Fibroblast of skin of right biceps (primary cell): ENCODE measurements around the gene SEPHS2.
A peak's percentile ranks its signal among the peaks of the same experiment; 100 is the strongest.
"Not testable (repeated sequence)": the region's sequence is repeated elsewhere in the genome, so short reads cannot be mapped to it uniquely, and the experiment has no call there.

ENCODE experiments used
- DNase-seq: peaks from one replicate; pipeline ENCODE4 v3.0.0-alpha.2; 2013

The SEPHS2 gene, protein sequence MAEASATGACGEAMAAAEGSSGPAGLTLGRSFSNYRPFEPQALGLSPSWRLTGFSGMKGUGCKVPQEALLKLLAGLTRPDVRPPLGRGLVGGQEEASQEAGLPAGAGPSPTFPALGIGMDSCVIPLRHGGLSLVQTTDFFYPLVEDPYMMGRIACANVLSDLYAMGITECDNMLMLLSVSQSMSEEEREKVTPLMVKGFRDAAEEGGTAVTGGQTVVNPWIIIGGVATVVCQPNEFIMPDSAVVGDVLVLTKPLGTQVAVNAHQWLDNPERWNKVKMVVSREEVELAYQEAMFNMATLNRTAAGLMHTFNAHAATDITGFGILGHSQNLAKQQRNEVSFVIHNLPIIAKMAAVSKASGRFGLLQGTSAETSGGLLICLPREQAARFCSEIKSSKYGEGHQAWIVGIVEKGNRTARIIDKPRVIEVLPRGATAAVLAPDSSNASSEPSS

DNA sequence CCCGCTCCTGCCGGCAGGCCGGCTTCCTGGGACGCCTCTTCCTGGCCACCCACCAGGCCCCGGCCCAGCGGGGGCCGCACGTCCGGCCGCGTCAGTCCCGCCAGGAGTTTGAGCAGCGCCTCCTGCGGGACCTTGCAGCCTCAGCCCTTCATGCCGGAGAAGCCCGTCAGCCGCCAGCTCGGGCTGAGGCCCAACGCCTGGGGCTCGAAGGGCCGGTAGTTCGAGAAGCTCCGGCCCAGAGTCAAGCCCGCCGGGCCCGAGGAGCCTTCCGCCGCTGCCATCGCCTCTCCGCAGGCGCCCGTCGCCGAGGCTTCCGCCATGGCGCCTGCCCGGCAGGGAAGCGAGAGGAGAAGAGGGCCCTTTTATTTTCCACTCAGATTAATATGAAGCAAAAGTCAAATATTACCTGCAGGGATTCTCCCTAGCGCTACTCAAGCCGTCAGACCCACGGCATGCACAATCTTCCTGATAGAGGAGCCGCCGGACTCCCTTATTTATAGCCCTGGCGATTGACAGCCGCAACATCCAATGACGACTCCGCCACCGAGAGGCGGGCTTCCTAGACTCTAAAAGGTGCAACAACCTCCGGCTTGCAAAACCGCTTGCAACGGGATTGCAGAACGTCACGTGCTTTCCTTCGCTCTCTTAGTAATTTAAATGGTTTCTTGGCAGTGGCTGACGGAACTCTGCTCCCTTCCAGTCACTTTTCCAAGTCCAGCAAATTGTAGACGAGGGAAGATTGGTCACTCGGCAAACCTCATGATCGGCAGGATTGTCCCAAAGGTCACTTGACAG, at the start of gene SEPHS2:
Gene SEPHS2, minus strand, starts transcription at position 467 of the 795 bp plus-strand sequence. Its CDS starts 147 bp downstream, at position 320.
- peak; percentile 99 for DNase-seq

- no peak for DNase-seq
Measured at GRCh38 chr16:30494709-30495108, 49.0 kb upstream of the SEPHS2 start.

GRCh38 chr16:30493941-30494488, 48.3 kb upstream of the SEPHS2 start:
- no peak for DNase-seq

DNA sequence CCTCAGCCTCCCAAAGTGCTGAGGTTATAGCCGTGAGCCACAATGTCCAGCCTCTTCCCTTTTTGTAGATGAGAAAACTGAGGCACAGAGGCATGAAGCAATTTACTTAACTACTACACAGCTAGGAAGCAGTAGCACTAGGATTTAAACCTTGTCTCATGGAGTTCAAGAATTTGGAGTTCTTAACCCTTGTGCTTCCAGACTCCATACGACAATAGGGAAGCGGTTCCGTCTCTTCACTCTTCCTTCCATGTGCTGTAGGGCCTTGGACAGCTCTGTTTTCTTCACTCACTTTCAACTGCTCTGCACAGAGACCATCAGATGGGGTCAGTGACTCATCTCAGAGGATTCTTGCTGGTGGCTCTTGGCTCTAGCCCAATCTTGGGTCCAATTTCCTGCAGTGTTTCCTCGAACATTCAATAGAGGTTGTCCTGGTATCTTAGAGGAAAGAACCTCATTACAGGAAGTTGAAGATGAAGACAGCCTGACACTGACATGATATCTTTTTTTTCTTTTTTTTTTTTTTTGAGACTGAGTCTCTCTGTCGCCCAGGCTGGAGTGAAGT, 46.2 kb upstream of the SEPHS2 start:
- DNase-seq = peak; percentile 90

GRCh38 chr16:30491229-30491628, 45.6 kb upstream of the SEPHS2 start:
- no peak for DNase-seq

DNA sequence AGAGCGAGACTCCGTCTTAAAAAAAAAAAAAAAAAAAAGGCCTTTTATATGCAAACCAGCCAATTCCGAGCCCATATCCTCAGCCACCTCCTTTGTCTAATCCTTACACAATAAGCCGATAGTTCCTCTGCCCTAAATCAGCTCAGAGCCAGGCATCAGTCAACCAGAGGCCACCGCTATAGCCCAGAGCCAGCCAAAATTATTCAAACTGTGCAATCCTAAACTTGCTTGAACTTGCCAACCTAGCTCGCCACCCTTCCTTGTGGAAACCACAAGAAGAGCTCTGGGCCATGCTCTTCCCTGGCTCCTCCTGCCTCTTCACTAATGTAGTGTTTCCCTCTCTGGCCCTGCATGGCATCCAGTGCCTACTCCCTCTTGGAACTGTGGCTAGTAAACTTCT, 44.5 kb upstream of the SEPHS2 start:
- no peak for DNase-seq

- no peak for DNase-seq
Measured at GRCh38 chr16:30488764-30489605, 43.3 kb upstream of the SEPHS2 start.

GRCh38 chr16:30485818-30486436, 40.3 kb upstream of the SEPHS2 start:
- peak; percentile 16 for DNase-seq

- no peak for DNase-seq
Measured at GRCh38 chr16:30484887-30485286, 39.2 kb upstream of the SEPHS2 start.

- no peak for DNase-seq
Measured at GRCh38 chr16:30482366-30482765, 36.7 kb upstream of the SEPHS2 start.

- DNase-seq = no peak
Measured at GRCh38 chr16:30481381-30481780, 35.7 kb upstream of the SEPHS2 start.

GRCh38 chr16:30478766-30479478, 33.2 kb upstream of the SEPHS2 start:
- no peak for DNase-seq

DNA sequence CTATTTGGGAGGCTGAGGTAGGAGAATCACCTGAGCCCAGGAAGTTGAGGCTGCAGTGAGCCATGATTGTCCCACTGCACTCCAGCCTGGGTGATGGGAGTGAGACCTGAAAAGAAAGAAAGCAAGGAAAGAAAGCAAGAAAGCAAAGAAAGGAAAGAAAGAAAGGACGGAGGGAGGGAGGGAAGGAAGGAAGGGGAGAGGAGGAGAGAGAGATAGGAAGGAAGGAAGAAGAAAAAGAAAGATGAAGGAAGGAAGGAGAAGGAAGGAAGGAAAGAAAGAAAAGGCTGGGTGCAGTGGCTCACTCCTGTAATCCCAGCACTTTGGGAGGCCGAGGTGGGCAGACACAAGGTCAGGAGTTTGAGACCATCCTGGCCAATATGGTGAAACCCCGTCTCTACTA, 32.1 kb upstream of the SEPHS2 start:
- not testable (repeated sequence) for DNase-seq

- DNase-seq = no peak
Measured at GRCh38 chr16:30476991-30477390, 31.3 kb upstream of the SEPHS2 start.

DNA sequence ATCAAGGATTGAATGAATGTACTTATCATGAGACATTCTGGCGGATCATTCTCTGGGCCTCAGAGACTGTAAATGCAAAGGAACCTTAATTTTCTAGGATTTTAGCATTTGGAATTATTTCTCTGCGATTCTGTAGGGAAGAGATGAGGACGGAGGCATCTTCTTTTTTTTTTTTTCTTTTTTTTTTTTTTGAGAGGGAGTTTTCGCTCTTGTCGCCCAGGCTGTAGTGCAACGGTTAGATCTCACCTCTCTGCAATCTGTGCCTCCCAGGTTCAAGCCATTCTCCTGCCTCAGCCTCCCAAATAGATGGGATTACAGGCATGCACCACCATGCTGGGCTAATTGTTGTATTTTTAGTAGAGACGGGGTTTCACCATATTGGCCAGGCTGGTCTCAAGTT, 29.0 kb upstream of the SEPHS2 start:
- no peak for DNase-seq

DNA sequence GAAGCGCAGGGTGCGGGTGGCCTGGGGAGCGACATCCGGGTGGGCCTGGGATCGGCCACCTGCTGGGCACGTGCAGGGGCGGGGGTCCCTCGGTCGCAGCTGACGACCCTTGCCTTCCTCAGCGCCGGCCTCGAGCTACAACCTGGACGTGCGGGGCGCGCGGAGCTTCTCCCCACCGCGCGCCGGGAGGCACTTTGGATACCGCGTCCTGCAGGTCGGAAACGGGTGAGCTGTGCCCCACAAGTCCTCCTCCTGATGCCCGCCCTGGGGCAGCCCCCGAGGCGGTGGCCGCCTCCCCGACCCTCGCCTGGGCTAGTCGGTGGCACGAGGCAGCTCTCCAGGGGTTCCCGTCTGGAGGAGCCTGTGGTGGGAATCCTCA, 28.4 kb upstream of the SEPHS2 start:
- DNase-seq = no peak

DNA sequence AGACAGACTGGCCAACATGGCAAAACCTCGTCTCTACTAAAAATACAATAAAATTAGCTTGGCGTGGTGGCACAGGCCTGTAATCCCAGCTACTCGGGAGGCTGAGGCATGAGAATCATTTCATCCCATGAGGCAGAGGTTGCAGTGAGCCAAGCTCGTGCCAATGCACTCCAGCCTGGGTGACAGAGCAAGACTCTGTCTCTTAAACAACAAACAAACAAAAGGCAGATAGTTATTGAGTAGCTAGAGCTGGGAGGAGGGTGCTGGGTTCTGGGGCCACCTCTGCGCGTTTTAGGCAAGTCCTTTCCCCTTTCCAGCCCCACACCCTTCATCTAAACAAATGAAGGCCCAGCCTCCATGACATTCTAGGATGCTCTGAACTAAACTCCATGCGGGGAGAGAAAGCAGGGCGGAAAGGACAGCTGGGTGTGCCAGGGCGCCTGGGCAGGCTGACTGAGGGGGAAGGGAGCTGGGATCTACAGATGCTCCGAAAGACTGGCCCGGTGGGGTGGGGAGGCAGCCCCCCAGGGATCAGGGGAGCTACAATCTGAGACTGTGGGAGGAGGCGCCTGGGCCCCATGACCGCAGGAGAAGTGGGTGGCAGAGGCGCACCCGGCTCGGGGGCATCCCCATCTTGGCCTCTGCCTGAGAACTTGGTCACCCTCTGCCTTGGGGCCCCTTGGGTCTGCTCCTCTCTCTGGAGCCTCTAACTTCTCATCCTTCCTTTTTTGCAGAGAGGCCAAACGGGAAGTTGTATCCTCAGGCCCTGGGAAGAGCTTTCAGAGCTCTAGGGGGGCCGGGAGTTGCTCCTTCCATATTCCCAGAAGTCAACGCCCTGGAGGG, 27.8 kb upstream of the SEPHS2 start:
- DNase-seq = no peak

DNA sequence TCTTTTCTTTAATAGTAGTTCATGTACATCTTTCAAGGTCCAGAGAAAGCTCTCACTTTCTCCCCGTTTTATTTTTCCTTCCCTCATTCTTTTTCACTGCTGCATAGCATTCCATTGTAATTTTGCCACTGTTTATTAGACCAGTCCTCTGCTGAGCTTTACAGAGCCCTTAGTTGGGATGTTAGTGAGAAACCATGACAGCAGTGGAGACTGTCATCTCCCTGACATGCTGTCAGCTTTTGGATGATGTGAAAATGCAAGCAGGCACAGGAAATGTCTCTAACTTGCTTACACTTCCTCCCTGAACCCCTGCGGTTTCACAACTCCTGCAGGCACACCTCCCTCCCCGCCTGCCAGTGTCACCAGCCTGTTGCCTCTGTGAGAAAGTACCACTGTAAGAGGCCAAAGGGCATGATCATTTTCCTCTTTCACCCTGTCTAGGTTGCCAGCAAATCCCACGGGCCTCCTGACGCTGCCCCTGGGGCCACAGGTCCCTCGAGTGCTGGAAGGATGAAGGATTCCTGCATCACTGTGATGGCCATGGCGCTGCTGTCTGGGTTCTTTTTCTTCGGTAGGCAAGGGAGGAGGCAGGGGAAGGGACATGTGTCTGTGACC, 26.8 kb upstream of the SEPHS2 start, which contains the start of gene ITGAL:
Gene ITGAL, plus strand, starts transcription at position 415 of the 615 bp plus-strand sequence. Its CDS starts 96 bp downstream, at position 511.
- no peak for DNase-seq

GRCh38 chr16:30470632-30470995, 24.9 kb upstream of the SEPHS2 start:
- DNase-seq = no peak

DNA sequence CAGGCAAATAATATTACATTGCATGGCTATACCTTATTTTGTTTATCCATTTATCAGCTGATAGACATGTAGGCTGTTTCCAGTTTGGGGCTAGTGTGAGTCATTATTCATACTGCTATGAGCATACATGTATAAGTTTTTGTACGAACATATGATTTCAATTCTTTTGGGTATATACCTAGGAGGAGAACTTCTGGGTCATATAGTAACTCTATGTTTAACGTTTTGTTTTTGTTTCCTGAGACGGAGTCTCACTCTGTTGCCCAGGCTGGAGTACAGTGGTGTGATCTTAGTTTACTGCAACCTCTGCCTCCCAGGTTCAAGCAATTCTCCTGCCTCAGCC, 24.5 kb upstream of the SEPHS2 start:
- no peak for DNase-seq
